ENCODE measurements around the gene ORAI3.

- TF ChIP-seq POLR2A (IDR thresholded peaks at IDR 0.05): no peak
- TF ChIP-seq, protein P1, sequence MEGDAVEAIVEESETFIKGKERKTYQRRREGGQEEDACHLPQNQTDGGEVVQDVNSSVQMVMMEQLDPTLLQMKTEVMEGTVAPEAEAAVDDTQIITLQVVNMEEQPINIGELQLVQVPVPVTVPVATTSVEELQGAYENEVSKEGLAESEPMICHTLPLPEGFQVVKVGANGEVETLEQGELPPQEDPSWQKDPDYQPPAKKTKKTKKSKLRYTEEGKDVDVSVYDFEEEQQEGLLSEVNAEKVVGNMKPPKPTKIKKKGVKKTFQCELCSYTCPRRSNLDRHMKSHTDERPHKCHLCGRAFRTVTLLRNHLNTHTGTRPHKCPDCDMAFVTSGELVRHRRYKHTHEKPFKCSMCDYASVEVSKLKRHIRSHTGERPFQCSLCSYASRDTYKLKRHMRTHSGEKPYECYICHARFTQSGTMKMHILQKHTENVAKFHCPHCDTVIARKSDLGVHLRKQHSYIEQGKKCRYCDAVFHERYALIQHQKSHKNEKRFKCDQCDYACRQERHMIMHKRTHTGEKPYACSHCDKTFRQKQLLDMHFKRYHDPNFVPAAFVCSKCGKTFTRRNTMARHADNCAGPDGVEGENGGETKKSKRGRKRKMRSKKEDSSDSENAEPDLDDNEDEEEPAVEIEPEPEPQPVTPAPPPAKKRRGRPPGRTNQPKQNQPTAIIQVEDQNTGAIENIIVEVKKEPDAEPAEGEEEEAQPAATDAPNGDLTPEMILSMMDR (IDR thresholded peaks at IDR 0.05): no peak
Measured at GRCh38 chr16:30930160-30930571, 18.7 kb upstream of the ORAI3 start.
